HG03064 (cell line): Measurements from ENCODE around the gene ALPG.
"Not testable (repeated sequence)": the region's sequence is repeated elsewhere in the genome, so short reads cannot be mapped to it uniquely, and the experiment has no call there.

Experiments used
- ATAC-seq: cut with Tn5 transposase; IDR thresholded peaks from one replicate; pipeline ENCODE4 v1.9.1; 2021; ENCODE audit warnings: low read depth; ENCODE audit not compliant: unreplicated experiment

ALPG gene

DNA sequence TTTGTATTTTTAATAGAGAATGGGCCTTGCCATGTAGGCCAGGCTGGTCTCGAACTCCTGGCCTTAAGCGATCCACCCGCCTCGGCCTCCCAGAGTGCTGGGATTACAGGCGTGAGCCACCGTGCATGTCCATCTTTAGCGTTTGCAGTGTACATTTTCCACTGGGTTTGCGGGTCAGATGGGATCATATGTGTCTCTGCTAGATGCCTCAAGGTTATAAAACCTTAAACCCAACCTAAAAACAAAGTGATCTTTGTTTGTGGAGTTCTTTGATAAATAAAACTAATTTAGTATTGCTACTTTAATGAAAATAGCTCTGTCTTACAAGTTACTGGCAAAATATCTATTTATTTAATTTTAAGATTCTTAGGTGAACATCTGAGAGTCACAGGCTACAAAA, 13.1 kb upstream of the ALPG start:
- no peak for ATAC-seq

GRCh38 chr2:232394431-232394830, 12.2 kb upstream of the ALPG start:
- ATAC-seq, result not testable (repeated sequence)

- no peak for ATAC-seq
Measured at GRCh38 chr2:232395586-232395985, 11.1 kb upstream of the ALPG start.

GRCh38 chr2:232396683-232397082, 10.0 kb upstream of the ALPG start:
- no peak for ATAC-seq

DNA sequence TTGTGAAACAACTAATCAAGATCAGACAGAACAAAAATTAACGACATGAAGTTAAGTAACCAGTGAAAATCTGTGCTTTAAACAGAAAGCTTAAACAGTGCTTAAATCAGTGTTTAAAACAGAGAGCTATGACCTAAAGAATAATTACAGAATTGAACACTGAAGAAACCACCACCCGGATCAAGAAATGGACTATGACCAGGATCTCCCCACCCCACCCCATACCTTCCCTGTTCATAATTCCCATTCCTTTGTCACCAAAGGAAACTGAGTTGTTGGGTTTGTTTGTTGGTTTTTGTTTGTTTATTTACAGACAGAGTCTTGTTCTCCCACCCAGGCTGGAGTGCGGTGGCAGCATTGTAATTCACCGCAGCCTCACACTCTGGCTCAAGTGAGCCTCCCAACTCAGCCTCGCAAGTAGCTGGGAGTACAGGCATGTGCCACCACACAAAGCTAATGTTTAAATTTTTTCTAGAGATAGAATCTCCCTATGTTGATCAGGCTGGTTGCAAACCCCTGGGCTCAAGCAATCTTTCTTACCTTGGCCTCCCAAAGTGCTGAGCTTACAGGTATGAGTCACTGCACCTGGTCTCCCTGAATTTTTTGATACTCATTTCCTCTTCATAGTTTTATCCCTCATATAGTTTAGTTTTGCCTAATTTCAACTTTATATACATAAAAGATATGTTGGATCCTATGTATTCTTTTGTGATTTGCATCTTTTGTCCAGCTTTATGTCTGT, 8.2 kb upstream of the ALPG start:
- ATAC-seq, result no peak

- ATAC-seq, result no peak
Measured at GRCh38 chr2:232400256-232401015, 6.2 kb upstream of the ALPG start.

GRCh38 chr2:232402518-232402917, 4.1 kb upstream of the ALPG start:
- ATAC-seq, result no peak

GRCh38 chr2:232405943-232406510, 617 bp upstream of the ALPG start:
- no peak for ATAC-seq

DNA sequence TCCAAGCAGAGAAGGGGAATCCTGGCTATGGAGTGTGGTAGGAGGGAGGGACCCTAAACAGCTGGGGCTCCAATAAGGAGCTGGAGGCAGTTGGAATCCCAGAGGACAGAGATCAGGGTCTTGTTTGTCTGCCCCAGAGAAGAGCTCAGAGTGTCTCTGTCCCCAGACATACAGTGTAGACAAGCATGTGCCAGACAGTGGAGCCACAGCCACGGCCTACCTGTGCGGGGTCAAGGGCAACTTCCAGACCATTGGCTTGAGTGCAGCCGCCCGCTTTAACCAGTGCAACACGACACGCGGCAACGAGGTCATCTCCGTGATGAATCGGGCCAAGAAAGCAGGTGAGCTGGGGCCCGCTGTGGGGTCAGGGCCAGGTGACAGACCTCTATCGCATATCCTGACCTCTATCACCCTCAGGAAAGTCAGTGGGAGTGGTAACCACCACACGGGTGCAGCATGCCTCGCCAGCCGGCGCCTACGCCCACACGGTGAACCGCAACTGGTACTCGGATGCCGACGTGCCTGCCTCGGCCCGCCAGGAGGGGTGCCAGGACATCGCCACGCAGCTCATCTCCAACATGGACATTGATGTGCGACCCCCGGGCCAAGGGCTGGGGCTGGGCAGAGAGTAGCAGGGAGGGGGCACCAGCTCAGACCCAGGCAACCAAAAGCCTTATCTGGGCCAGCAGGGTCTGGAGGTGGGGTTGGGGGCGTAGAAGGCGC, 945 bp downstream of the ALPG start:
- ATAC-seq, result not testable (repeated sequence)

DNA sequence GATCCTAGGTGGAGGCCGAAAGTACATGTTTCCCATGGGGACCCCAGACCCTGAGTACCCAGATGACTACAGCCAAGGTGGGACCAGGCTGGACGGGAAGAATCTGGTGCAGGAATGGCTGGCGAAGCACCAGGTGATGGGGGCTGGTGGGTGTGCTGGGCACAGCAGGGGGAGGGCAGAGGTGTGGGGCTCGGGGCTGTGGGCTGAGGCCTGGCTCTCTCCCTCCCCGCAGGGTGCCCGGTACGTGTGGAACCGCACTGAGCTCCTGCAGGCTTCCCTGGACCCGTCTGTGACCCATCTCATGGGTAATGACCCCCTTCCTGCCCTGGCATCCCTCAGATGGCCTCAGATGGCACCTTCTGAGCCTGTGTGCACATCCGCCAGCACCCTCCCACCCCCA, 1.6 kb downstream of the ALPG start:
- not testable (repeated sequence) for ATAC-seq

DNA sequence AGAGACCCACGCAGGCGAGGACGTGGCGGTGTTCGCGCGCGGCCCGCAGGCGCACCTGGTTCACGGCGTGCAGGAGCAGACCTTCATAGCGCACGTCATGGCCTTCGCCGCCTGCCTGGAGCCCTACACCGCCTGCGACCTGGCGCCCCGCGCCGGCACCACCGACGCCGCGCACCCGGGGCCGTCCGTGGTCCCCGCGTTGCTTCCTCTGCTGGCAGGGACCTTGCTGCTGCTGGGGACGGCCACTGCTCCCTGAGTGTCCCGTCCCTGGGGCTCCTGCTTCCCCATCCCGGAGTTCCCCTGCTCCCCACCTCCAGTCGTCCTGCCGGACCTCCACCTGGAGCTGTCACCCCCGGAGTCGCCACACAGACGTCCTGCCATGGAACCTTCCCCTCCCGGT, 3.0 kb downstream of the ALPG start:
- ATAC-seq, result not testable (repeated sequence)

DNA sequence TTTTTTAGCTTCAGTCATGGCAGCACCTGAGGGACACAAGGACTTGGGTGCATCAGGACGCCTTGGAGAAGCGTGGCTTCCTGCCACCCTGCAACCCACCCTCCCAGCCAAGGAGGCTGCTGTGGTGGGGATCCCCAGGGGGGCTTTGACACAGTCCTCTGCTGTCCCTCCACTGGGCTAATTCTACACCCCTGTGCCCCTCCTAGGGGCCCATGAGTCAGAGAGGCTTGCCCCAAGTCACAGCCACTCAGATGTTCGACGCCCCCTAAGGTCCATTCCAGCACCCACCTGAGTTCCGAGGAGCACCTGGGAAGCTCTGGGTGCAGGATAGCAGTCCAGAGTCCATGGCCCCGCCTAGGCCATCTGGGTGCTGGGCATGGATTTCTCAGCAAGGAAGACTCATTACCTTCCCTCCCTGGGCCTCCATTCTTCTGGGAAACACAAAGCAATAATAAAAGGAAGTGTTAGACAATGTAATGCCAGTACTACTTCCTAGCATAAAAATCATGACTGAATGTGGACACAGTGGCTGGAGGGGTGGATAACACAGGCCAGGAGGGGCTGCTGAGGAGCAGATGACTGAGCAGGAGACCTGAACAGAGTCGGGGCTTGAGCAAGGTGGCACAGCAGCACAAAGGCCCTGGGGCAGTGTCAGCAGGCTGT, 3.7 kb downstream of the ALPG start:
- ATAC-seq, result no peak

- ATAC-seq, result no peak
Measured at GRCh38 chr2:232411901-232412629, 5.4 kb downstream of the ALPG start.

DNA sequence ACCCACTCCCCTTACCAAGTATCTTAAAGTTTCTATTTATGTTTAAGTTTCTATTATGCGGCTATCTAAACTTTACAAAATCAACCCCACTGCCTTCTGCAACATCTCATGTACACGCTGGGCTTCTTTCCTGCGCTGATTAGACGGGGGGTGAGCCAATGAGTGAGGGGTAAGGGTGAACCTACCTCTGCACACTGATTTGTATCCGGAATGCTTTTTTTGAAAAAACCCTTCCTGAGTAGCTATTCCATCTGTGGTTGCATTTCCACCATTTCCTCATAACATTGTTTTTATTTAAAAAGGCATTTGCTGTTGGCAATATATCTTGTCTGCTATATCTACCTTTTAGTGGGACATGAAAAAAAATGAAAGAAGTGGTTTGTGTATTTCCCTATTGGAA, 6.3 kb downstream of the ALPG start:
- no peak for ATAC-seq

DNA sequence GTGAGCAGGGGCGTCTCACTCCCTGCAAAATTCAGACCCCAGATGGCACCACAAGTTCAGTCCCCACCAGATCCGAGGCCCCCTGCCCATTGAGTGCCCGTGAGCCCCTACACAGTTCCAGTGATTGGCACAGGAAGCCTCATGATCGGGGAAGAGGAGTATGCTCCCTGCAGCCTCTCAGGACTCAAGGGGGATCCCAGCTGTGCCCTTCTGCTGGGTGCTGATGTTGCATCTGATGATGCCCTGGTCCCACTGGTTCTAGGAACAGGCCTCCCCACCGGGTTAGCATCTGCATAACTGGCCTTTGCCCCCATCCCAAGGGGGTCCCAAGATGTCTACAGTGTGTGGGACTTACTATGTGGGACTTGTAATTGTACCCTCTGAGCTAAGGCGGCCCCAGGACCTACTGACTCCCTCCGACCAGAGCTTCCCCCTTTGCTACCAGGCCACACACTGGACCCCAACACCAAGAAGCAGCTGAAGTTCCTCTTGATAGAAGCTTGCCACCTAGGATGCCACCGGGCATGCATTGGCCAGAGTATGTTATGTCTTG, 8.6 kb downstream of the ALPG start:
- ATAC-seq, result no peak

DNA sequence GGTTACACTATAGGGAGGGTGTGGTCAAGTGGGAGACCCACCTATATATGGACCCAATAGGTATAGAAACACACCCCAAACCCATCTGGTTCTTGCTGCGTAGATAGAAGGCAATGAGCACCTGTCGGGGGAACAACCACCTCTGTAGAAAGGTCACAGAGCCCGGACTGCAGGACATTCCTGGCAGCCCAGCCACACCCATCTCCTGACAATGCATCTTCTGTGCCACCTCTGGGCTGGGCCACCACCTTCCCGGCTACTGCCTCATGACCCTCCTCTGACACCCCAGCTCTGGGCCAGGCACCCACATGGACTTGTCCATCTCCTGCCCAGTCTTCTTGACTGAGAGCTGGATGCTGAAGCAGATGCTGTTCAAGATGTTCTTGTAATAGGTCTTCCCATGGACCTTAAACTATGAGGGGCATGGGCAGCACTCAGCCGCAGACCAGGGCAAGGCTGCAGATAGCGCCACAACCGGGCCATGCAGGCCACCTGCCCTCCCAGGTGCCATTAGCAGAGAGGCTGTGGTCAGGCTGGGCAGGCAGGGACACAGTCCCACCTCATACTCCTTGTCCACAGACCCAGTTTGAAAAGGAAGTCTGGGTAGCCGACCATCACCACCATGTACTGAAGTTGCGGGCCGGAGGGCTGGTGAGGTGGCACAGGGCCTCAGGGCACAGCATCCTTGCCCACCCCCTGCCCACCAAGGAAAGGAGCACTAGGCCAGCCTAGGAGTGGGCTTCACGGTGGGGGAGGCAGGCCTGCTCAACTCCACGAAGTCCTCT, 9.3 kb downstream of the ALPG start:
- no peak for ATAC-seq

GRCh38 chr2:232416521-232417470, 10.2 kb downstream of the ALPG start:
- no peak for ATAC-seq

GRCh38 chr2:232417489-232417888, 10.8 kb downstream of the ALPG start:
- no peak for ATAC-seq
